Dermis microvascular lymphatic vessel endothelial cell (primary cell): ENCODE data around the gene GPATCH1. TPM values are rescaled to one million over a fixed set of nuclear protein-coding genes. Genes with fewer than 3 reads are reported as not detected.
"Not testable (repeated sequence)": the region's sequence is repeated elsewhere in the genome, so short reads cannot be mapped to it uniquely, and the experiment has no call there.

Experiments
- DNase-seq, 2 donors: peaks; one replicate each; pipeline versions ENCODE4 v3.0.0 to v3.0.0-alpha.2; 2010; ENCODE audit warnings: low read depth in 2 of 2
- total RNA-seq: library from RNA; depleted of rRNA; stranded (reverse); fragments of >200 nt; gene quantifications from 2 replicates; pipeline ENCODE4 v1.2.1, GENCODE V29; 2014

The GPATCH1 gene
- 4.4 and 5.8 TPM in 2 replicates for total RNA-seq

- peak; percentile 58 to 84 for DNase-seq
Measured at GRCh38 chr19:33080761-33081681, at the start of gene GPATCH1. Gene GPATCH1 (plus strand): TSS chr19:33081181. CDS start chr19:33081194, 13 bp downstream.

GRCh38 chr19:33032218-33032781 lies 48.7 kb upstream of the GPATCH1 start:
- no peak for DNase-seq

GRCh38 chr19:33035461-33035860 lies 45.5 kb upstream of the GPATCH1 start:
- no peak for DNase-seq

- DNase-seq: not testable (repeated sequence)
Measured at GRCh38 chr19:33036370-33037167, 44.4 kb upstream of the GPATCH1 start.

GRCh38 chr19:33037168-33038025 lies 43.6 kb upstream of the GPATCH1 start:
- not testable (repeated sequence) for DNase-seq

- DNase-seq: no peak
Measured at GRCh38 chr19:33039108-33039599, 41.8 kb upstream of the GPATCH1 start.

GRCh38 chr19:33039815-33040214 lies 41.2 kb upstream of the GPATCH1 start:
- DNase-seq: no peak

- peak in 1 of 2 donors; percentile 4 for DNase-seq
Measured at GRCh38 chr19:33040994-33041827, 39.8 kb upstream of the GPATCH1 start.

GRCh38 chr19:33041828-33042160 lies 39.2 kb upstream of the GPATCH1 start:
- DNase-seq: not testable (repeated sequence)

GRCh38 chr19:33047422-33047821 lies 33.6 kb upstream of the GPATCH1 start:
- no peak for DNase-seq

GRCh38 chr19:33048806-33049676 lies 31.9 kb upstream of the GPATCH1 start:
- DNase-seq: no peak

- no peak for DNase-seq
Measured at GRCh38 chr19:33050110-33050509, 30.9 kb upstream of the GPATCH1 start.

GRCh38 chr19:33052352-33052972 lies 28.5 kb upstream of the GPATCH1 start:
- peak; percentile 35 to 64 for DNase-seq

GRCh38 chr19:33054623-33055022 lies 26.4 kb upstream of the GPATCH1 start:
- peak in 1 of 2 donors; percentile 49 for DNase-seq

- no peak for DNase-seq
Measured at GRCh38 chr19:33055718-33056117, 25.3 kb upstream of the GPATCH1 start.

- DNase-seq: no peak
Measured at GRCh38 chr19:33060586-33060985, 20.4 kb upstream of the GPATCH1 start.

- no peak for DNase-seq
Measured at GRCh38 chr19:33062902-33063301, 18.1 kb upstream of the GPATCH1 start.

GRCh38 chr19:33063356-33063752 lies 17.6 kb upstream of the GPATCH1 start:
- DNase-seq: no peak
